Glutamatergic neuron (in vitro differentiated cells): ENCODE results near the gene SESN2. TPM values are rescaled to one million over a fixed set of nuclear protein-coding genes. Genes with fewer than 3 reads are reported as not detected.
A peak's percentile ranks its signal among the peaks of the same experiment; 100 is the strongest.

ENCODE experiments used
- DNase-seq: peaks from one replicate; pipeline ENCODE4 v3.0.0; 2022
- H3K27ac Mint-ChIP-seq: one replicate; pipeline ENCODE4 v1.8.0; 2020; ENCODE audit warnings: mild to moderate bottlenecking, mixed read lengths, inconsistent platforms; ENCODE audit not compliant: unreplicated experiment
- H3K27me3 Mint-ChIP-seq: one replicate; pipeline ENCODE4 v1.8.0; 2020; ENCODE audit warnings: mild to moderate bottlenecking, moderate library complexity, mixed read lengths, inconsistent platforms; ENCODE audit not compliant: unreplicated experiment
- H3K36me3 Mint-ChIP-seq: one replicate; pipeline ENCODE4 v1.8.0; 2020; ENCODE audit warnings: mild to moderate bottlenecking, mixed read lengths, inconsistent platforms; ENCODE audit not compliant: unreplicated experiment
- H3K4me1 Mint-ChIP-seq: one replicate; pipeline ENCODE4 v1.8.0; 2020; ENCODE audit warnings: mild to moderate bottlenecking, low read depth, mixed read lengths, inconsistent platforms; ENCODE audit not compliant: unreplicated experiment
- H3K4me3 Mint-ChIP-seq: one replicate; pipeline ENCODE4 v1.8.0; 2020; ENCODE audit warnings: mild to moderate bottlenecking, mixed read lengths, inconsistent platforms; ENCODE audit not compliant: unreplicated experiment
- H3K9me3 Mint-ChIP-seq: one replicate; pipeline ENCODE4 v1.8.0; 2020; ENCODE audit warnings: mild to moderate bottlenecking, moderate library complexity, mixed read lengths, inconsistent platforms; ENCODE audit not compliant: unreplicated experiment
- CTCF ChIP-seq: fragments of 200-600 bp; sonication (generic); IDR thresholded peaks from one replicate; pipeline ENCODE4 v1.5.0; 2021; ENCODE audit not compliant: partially characterized antibody, unreplicated experiment
- total RNA-seq: library from RNA; stranded (reverse); fragmentation: NEBNext Ultra II Directional; extraction: Animal tissue kit (Norgen Biotek cat#: 25700); gene quantifications from one replicate; pipeline ENCODE4 v1.2.1, GENCODE V29; 2021; ENCODE audit not compliant: unreplicated experiment

SESN2 gene
- total RNA-seq, 1 donor from 2014 or later = 57.2 TPM

DNA sequence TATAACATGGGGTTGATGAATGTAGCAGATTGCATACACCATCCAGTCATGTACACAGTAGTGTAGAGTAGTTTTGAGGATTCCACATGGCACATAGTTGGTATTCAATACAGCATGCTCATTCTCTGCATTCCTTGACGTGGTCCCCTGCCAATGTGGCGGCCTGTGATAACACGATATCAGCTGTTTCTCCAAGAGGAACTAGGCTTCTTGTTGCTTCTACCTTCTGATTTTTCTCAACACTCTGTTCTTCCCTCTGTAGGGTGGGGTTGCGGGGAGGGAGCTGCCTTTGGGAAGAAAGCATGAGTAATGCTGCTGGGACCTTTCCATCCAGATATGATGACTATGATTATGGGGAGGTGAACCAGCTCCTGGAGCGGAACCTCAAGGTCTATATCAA, 19.4 kb downstream of the SESN2 start:
- Mint-ChIP-seq H3K9me3 (peaks cover 3% of the 10 kb centered on the region), H3K4me3 (no peak overlapping the region), H3K4me1 (no peaks in the 10 kb centered on the region), H3K36me3 (peaks cover 8% of the 10 kb centered on the region), H3K27me3 (no peaks in the 10 kb centered on the region), H3K27ac (no peak overlapping the region)
- no peak for DNase-seq
- TF ChIP-seq CTCF = no peak

GRCh38 chr1:28279721-28280120, 20.4 kb downstream of the SESN2 start:
- Mint-ChIP-seq H3K27me3 (no peaks in the 10 kb centered on the region), H3K4me1 (no peaks in the 10 kb centered on the region), H3K36me3 (peaks cover 8% of the 10 kb centered on the region), H3K9me3 (peaks cover 3% of the 10 kb centered on the region), H3K4me3 (no peak overlapping the region), H3K27ac (no peak overlapping the region)
- TF ChIP-seq CTCF = no peak
- DNase-seq = no peak

GRCh38 chr1:28280501-28280900, 21.2 kb downstream of the SESN2 start:
- no peak overlapping the region for H3K27ac Mint-ChIP-seq
- H3K9me3 Mint-ChIP-seq = peaks cover 2% of the 10 kb centered on the region
- no peak for TF ChIP-seq CTCF
- no peaks in the 10 kb centered on the region for H3K27me3 Mint-ChIP-seq
- H3K4me3 Mint-ChIP-seq = no peak overlapping the region
- no peaks in the 10 kb centered on the region for H3K4me1 Mint-ChIP-seq
- DNase-seq = no peak
- H3K36me3 Mint-ChIP-seq = peaks cover 4% of the 10 kb centered on the region

DNA sequence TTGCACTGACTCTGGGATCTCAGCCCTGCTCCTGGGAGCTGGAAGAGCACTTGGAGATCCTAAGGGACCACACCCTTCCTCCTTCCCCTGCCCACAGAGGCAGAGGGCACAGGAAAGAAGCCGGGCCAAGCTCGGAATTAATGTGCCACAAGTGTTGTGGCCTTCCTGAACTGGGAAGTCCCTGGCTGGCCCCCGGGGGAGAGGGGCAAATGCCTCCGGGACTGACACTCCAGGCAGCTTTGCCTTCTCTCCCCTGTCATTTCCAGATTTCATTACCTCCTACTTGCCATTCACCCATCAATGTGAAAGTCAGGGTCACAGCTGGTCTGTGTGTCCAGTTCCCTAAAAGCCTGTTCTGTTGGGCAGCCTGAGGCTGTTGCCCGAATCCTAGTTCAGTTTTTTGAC, 21.7 kb downstream of the SESN2 start:
- Mint-ChIP-seq H3K4me1 (no peaks in the 10 kb centered on the region), H3K9me3 (peaks cover 2% of the 10 kb centered on the region), H3K27ac (peak overlapping the region; percentile 43), H3K36me3 (peaks cover 4% of the 10 kb centered on the region), H3K4me3 (no peak overlapping the region), H3K27me3 (no peaks in the 10 kb centered on the region)
- no peak for TF ChIP-seq CTCF
- DNase-seq = no peak

DNA sequence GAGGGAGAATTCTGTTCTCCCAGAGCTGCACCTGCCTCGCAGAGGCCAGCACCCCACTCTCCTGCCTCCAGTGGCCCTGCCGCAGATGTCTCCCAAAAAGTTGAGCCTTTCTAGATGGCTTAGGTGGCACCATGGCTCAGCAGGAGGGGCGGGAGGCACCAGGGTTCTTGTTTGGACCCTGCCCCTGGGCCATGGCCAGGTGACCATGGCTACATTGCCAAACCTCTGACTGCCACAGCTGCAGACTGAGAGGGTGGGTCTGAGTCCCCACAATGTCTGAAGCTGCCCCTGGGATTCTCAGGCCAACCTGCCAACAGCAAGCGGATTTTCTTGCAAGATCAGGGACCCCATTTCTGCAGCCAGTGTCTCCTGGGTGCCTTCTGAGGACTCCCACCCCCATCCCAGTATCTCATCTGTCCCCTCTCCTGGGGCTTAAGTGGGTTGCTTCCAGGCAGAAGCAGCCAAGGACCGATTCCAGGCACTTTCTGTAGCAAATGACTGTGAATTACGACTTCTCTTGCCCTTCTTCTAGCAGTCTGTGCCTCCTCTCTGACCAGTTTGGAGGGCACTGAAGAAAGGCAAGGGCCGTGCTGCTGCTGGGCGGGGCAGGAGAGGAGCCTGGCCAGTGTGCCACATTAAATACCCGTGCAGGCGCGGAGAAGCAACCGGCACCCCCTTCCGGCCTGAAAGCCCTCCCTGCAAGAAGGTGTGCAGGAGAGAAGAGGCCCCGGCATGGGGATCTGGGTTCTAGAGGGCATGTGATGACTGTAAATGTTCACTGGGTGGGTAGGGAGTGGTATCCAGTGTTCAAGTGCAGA, 22.5 kb downstream of the SESN2 start:
- no peak for TF ChIP-seq CTCF
- Mint-ChIP-seq H3K4me3 (no peak overlapping the region), H3K27ac (no peak overlapping the region), H3K27me3 (no peaks in the 10 kb centered on the region), H3K4me1 (no peaks in the 10 kb centered on the region), H3K9me3 (peaks cover 2% of the 10 kb centered on the region), H3K36me3 (peaks cover 4% of the 10 kb centered on the region)
- no peak for DNase-seq
